Measurements from ENCODE around the gene RXRA. TPM values are rescaled to one million over a fixed set of nuclear protein-coding genes. Genes with fewer than 3 reads are reported as not detected.

RXRA gene
- total and polyA plus RNA-seq, 10 of the 15 experiments (the other 5 are each of a cell fraction or from before 2014, with no cell fraction given): 0.89 to 36.8 (median 11.1) TPM

- H4K20me1 ChIP-seq (ENCODE audit: control insufficient read depth, insufficient read depth): no peaks in the 10 kb centered on the region
- H3K27ac ChIP-seq (ENCODE audit: control insufficient read depth, insufficient read depth): no peak overlapping the region
- ATAC-seq: peak; percentile 38; the same call in 2 of the 3 replicates
- 7% methylated on average over 5 of the region's 5 CpGs for WGBS (ENCODE audit: insufficient coverage, insufficient replicate concordance, low lambda C conversion rate, missing lambda C conversion rate)
- RAD21 ChIA-PET (ENCODE audit: unreplicated experiment): no interaction called here
- TF ChIP-seq POU2F2 (IDR thresholded peaks at IDR 0.05; ENCODE audit: borderline replicate concordance, low read depth, low read length) (no peak), TCF12 (IDR thresholded peaks at IDR 0.05; ENCODE audit: low read depth, low read length) (no peak), SUZ12 (IDR thresholded peaks at IDR 0.05; ENCODE audit: unreplicated experiment) (no peak), ZBED1 (IDR thresholded peaks at IDR 0.05; ENCODE audit: borderline replicate concordance) (no peak), FOXK2 (IDR thresholded peaks at IDR 0.05) (no peak), JUNB (IDR thresholded peaks at IDR 0.05) (no peak), RUNX3 (IDR thresholded peaks at IDR 0.05; ENCODE audit: low read length) (no peak), IKZF1 (conservative IDR thresholded peaks at IDR 0.05) (no peak), USF2 (IDR thresholded peaks at IDR 0.05; ENCODE audit: borderline replicate concordance, low read depth, low read length) (no peak), ZBTB4 (CRISPR knock-in tag; IDR thresholded peaks at IDR 0.05) (no peak)
- TF ChIP-seq, protein P1, sequence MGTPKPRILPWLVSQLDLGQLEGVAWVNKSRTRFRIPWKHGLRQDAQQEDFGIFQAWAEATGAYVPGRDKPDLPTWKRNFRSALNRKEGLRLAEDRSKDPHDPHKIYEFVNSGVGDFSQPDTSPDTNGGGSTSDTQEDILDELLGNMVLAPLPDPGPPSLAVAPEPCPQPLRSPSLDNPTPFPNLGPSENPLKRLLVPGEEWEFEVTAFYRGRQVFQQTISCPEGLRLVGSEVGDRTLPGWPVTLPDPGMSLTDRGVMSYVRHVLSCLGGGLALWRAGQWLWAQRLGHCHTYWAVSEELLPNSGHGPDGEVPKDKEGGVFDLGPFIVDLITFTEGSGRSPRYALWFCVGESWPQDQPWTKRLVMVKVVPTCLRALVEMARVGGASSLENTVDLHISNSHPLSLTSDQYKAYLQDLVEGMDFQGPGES (IDR thresholded peaks at IDR 0.05): no peak
- DNase-seq (ENCODE audit: low read depth, low spot score): no peak
- H3K9me3 ChIP-seq (replicated peaks; ENCODE audit: control insufficient read depth, insufficient read depth, low read length): no peaks in the 10 kb centered on the region
- CTCF ChIA-PET: interaction anchor here (0.8 kb wide), 1 partner anchor 27 kb away, joined by 3 read pairs; no protein-coding TSS in a partner anchor
- SMC1A ChIA-PET (ENCODE audit: uncharacterized antibody, unreplicated experiment): no interaction called here
- no peak overlapping the region for H3K9ac ChIP-seq (ENCODE audit: control insufficient read depth, insufficient read depth, low read length)
- in situ Hi-C loops (cut with MboI) (no loop called here), intact Hi-C loops (cut with micrococcal nuclease; ENCODE audit: unreplicated experiment) (no loop called here)
- H3K79me2 ChIP-seq (ENCODE audit: control insufficient read depth, insufficient read depth, low read length): no peaks in the 10 kb centered on the region
- H3K36me3 ChIP-seq (ENCODE audit: control insufficient read depth in 2 of 2, insufficient read depth in 2 of 2, low read length in 1 of 2): no peaks in the 10 kb centered on the region; a peak in 1 of 4 replicates
- FAIRE-seq: no peak
- no peak overlapping the region for H3K4me3 ChIP-seq
- H3K4me2 ChIP-seq (ENCODE audit: control insufficient read depth, insufficient read depth): no peak overlapping the region
- no peak overlapping the region for H2AFZ ChIP-seq (ENCODE audit: control insufficient read depth, low read depth, low read length)
- POLR2A ChIA-PET: no interaction called here
- no TSS peak for BruUV-seq (replicated peaks)
- H3K27me3 ChIP-seq (replicated peaks in 1 of 2; ENCODE audit: control insufficient read depth in 2 of 2, insufficient read depth in 2 of 2, low read length in 1 of 2): peaks cover 2 to 12% of the 10 kb centered on the region in 2 experiments
- H3K4me1 ChIP-seq (ENCODE audit: control insufficient read depth, insufficient read depth, low read length): no peaks in the 10 kb centered on the region
Measured at GRCh38 chr9:134329886-134330285, 3.6 kb downstream of the RXRA start.

Measured in GM12878 (cell line).